Measurements from ENCODE around the gene KBTBD3.
"Not testable (repeated sequence)": the region's sequence is repeated elsewhere in the genome, so short reads cannot be mapped to it uniquely, and the experiment has no call there.

Gene KBTBD3

GRCh38 chr11:106076171-106076918 is 802 bp downstream of the KBTBD3 start:
- H3K27me3 Mint-ChIP-seq, result no peaks in the 10 kb centered on the region
- H3K36me3 Mint-ChIP-seq (ENCODE audit: low read depth), result peaks cover 26% of the 10 kb centered on the region
- H3K4me3 Mint-ChIP-seq, result peak overlapping the region; percentile 97
- H3K4me1 Mint-ChIP-seq (ENCODE audit: low read depth), result peaks cover 52% of the 10 kb centered on the region
- no peaks in the 10 kb centered on the region for H3K9me3 Mint-ChIP-seq
- peak overlapping the region; percentile 89 for H3K27ac Mint-ChIP-seq

DNA sequence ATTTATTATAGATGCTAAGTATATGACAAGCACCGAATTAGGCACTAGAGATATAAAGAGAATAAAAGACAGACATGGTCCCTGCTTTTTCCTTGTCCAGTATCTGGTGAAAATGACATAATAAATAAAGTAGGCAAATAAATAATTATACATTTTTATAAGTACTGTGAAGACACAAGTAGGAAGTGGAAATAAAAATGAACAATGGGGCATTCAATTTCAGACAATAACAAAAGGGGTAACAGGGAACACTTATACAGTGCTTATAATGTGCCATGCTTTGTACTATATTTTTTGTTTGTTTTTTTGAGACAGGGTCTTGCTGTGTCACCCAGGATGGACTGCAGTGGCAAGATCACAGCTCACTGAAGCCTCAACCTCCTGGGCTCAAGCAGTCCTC is 4.3 kb downstream of the KBTBD3 start:
- H3K9me3 Mint-ChIP-seq, result no peaks in the 10 kb centered on the region
- H3K27ac Mint-ChIP-seq, result no peak overlapping the region
- peaks cover 9% of the 10 kb centered on the region for H3K36me3 Mint-ChIP-seq (ENCODE audit: low read depth)
- H3K4me3 Mint-ChIP-seq, result no peak overlapping the region
- H3K27me3 Mint-ChIP-seq, result no peaks in the 10 kb centered on the region
- H3K4me1 Mint-ChIP-seq (ENCODE audit: low read depth), result peaks cover 20% of the 10 kb centered on the region

GRCh38 chr11:106070606-106071005 is 6.5 kb downstream of the KBTBD3 start:
- H3K9me3 Mint-ChIP-seq, result no peaks in the 10 kb centered on the region
- no peak overlapping the region for H3K4me3 Mint-ChIP-seq
- no peaks in the 10 kb centered on the region for H3K27me3 Mint-ChIP-seq
- no peak overlapping the region for H3K27ac Mint-ChIP-seq
- peaks cover 14% of the 10 kb centered on the region for H3K36me3 Mint-ChIP-seq (ENCODE audit: low read depth)
- H3K4me1 Mint-ChIP-seq (ENCODE audit: low read depth), result peaks cover 12% of the 10 kb centered on the region

GRCh38 chr11:106063009-106063408 is 14.1 kb downstream of the KBTBD3 start:
- no peaks in the 10 kb centered on the region for H3K9me3 Mint-ChIP-seq
- peaks cover 5% of the 10 kb centered on the region for H3K36me3 Mint-ChIP-seq (ENCODE audit: low read depth)
- H3K4me3 Mint-ChIP-seq, result no peak overlapping the region
- H3K27ac Mint-ChIP-seq, result no peak overlapping the region
- no peaks in the 10 kb centered on the region for H3K27me3 Mint-ChIP-seq
- H3K4me1 Mint-ChIP-seq (ENCODE audit: low read depth), result peaks cover 15% of the 10 kb centered on the region

GRCh38 chr11:106061954-106062949 is 14.9 kb downstream of the KBTBD3 start:
- peaks cover 15% of the 10 kb centered on the region for H3K4me1 Mint-ChIP-seq (ENCODE audit: low read depth)
- no peaks in the 10 kb centered on the region for H3K27me3 Mint-ChIP-seq
- peak overlapping the region; percentile 59 for H3K27ac Mint-ChIP-seq
- H3K36me3 Mint-ChIP-seq (ENCODE audit: low read depth), result peaks cover 12% of the 10 kb centered on the region
- H3K4me3 Mint-ChIP-seq, result no peak overlapping the region
- H3K9me3 Mint-ChIP-seq, result peaks cover 4% of the 10 kb centered on the region

DNA sequence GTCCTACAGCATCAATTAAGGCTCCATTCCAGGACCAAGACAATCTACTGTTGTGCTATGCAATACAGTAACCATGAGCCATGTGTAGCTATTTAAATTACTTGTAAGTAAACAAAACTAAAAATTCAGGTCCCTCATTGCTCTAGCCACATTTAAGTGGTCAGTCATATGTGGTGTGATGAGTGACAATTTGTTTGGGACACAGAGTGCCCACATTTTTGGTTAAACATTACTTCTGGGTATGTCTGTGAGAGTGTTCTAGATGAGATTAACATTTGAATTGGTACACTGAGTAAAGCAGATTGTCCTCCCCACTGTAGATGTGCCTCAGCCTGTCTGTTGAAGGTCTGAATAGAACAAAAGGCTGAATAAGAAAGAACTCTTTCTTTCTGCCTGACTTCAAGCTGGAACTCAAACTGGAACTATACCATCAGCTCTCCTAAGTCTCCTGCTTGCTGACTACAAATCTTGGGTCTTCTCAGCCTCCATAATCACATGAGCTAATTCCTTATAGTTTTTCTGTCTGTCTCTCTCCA is 15.8 kb downstream of the KBTBD3 start:
- no peak overlapping the region for H3K4me3 Mint-ChIP-seq
- peaks cover 15% of the 10 kb centered on the region for H3K4me1 Mint-ChIP-seq (ENCODE audit: low read depth)
- peaks cover 4% of the 10 kb centered on the region for H3K9me3 Mint-ChIP-seq
- H3K27ac Mint-ChIP-seq, result no peak overlapping the region
- H3K27me3 Mint-ChIP-seq, result no peaks in the 10 kb centered on the region
- H3K36me3 Mint-ChIP-seq (ENCODE audit: low read depth), result peaks cover 7% of the 10 kb centered on the region

GRCh38 chr11:106059617-106060016 is 17.5 kb downstream of the KBTBD3 start:
- H3K9me3 Mint-ChIP-seq, result peaks cover 4% of the 10 kb centered on the region
- H3K27ac Mint-ChIP-seq, result no peak overlapping the region
- peaks cover 7% of the 10 kb centered on the region for H3K36me3 Mint-ChIP-seq (ENCODE audit: low read depth)
- no peaks in the 10 kb centered on the region for H3K27me3 Mint-ChIP-seq
- peaks cover 15% of the 10 kb centered on the region for H3K4me1 Mint-ChIP-seq (ENCODE audit: low read depth)
- no peak overlapping the region for H3K4me3 Mint-ChIP-seq

GRCh38 chr11:106058377-106058776 is 18.8 kb downstream of the KBTBD3 start:
- H3K4me3 Mint-ChIP-seq, result not testable (repeated sequence)
- H3K36me3 Mint-ChIP-seq (ENCODE audit: low read depth), result peaks cover 14% of the 10 kb centered on the region

DNA sequence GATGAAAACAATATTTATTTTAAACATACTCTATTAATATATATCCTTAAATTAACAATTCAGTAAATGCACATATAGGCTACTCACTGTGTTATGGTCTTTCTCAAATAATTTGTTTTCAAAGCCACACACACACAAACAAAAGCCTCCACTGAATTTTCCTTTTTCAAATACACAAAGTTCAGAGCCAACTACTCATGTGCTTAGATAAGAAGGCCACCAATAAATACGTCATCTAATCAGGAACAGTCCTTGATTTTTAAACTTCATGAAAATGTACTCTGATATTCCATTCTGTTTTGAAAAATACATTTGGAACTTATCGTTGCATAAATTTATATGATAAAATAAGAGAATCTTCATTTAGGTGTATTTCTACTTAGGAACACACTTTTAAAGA is 26.0 kb downstream of the KBTBD3 start:
- Mint-ChIP-seq H3K27ac (no peak overlapping the region), H3K9me3 (no peaks in the 10 kb centered on the region), H3K4me3 (no peak overlapping the region), H3K36me3 (ENCODE audit: low read depth) (peaks cover 8% of the 10 kb centered on the region), H3K4me1 (ENCODE audit: low read depth) (no peaks in the 10 kb centered on the region), H3K27me3 (no peaks in the 10 kb centered on the region)

More at GRCh38 chr11:106058377-106058776, 18.8 kb downstream of the KBTBD3 start:
- H3K27ac Mint-ChIP-seq, H3K9me3 Mint-ChIP-seq, H3K27me3 Mint-ChIP-seq: not testable (repeated sequence)
- peaks cover 15% of the 10 kb centered on the region for H3K4me1 Mint-ChIP-seq (ENCODE audit: low read depth)

DNA sequence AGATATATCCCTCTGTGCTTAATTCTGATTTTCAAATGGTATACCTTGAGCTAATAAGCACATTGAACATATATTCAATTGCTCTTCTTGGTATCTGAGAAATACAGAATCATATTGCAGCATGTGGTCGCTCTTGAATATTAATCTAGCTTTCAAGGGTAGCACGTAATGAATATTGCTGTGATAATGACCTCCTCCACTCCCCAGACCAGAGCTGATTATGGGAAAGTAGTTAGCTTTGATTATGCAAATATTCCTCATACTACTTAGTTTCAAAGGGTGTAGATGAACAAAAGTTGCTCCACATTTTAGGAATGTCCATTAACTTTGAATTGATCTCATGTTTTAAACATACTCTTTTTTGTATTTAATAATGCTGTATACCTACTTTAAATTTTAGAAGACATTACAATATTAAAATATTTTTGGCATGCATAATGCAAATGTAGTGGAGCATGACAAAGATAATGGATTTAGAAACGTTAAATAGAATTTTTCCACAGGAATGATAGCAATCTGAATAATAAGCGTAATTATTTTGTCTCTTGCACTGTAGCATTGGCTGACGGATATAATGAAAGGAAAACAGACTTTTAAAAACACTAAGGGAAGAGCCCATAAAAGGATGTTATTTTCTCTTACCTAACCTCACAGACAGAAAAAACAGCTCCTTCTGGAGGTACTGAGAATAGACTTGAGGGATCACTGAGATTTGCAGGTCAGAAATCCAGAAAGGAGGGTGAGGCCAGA is 27.2 kb downstream of the KBTBD3 start:
- H3K4me3 Mint-ChIP-seq, result no peak overlapping the region
- no peaks in the 10 kb centered on the region for H3K4me1 Mint-ChIP-seq (ENCODE audit: low read depth)
- no peak overlapping the region for H3K27ac Mint-ChIP-seq
- no peaks in the 10 kb centered on the region for H3K27me3 Mint-ChIP-seq
- H3K9me3 Mint-ChIP-seq, result no peaks in the 10 kb centered on the region
- peaks cover 8% of the 10 kb centered on the region for H3K36me3 Mint-ChIP-seq (ENCODE audit: low read depth)

DNA sequence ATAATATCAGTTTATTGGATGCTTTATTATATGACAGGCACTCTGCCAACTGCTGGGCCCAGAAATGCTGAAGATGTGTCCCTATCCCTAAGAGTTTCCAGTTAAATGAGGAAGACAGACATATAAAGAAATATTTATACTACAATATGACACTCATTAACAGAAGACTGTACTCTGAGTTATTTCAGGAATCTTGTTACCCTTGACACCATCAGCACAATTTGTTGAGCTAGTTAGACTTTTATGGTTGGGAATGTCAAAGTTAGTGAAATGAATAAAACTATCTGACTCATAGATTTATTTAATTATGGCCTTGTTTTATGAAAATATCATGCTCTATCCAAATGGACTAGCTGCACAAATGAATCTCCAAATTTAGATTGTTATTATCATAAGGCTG is 29.5 kb downstream of the KBTBD3 start:
- H3K4me3 Mint-ChIP-seq, result no peak overlapping the region
- H3K36me3 Mint-ChIP-seq (ENCODE audit: low read depth), result no peaks in the 10 kb centered on the region
- no peaks in the 10 kb centered on the region for H3K4me1 Mint-ChIP-seq (ENCODE audit: low read depth)
- H3K9me3 Mint-ChIP-seq, result no peaks in the 10 kb centered on the region
- H3K27ac Mint-ChIP-seq, result no peak overlapping the region
- H3K27me3 Mint-ChIP-seq, result peaks cover 16% of the 10 kb centered on the region

- no peak overlapping the region for H3K4me3 Mint-ChIP-seq
- no peaks in the 10 kb centered on the region for H3K4me1 Mint-ChIP-seq (ENCODE audit: low read depth)
- no peaks in the 10 kb centered on the region for H3K9me3 Mint-ChIP-seq
- no peaks in the 10 kb centered on the region for H3K36me3 Mint-ChIP-seq (ENCODE audit: low read depth)
- H3K27me3 Mint-ChIP-seq, result peaks cover 21% of the 10 kb centered on the region
- no peak overlapping the region for H3K27ac Mint-ChIP-seq
These were observed 33.6 kb downstream of the KBTBD3 start for GRCh38 chr11:106043540-106043939.

- Mint-ChIP-seq H3K9me3 (peaks cover 3% of the 10 kb centered on the region), H3K4me3 (no peak overlapping the region), H3K4me1 (ENCODE audit: low read depth) (no peaks in the 10 kb centered on the region), H3K27me3 (peaks cover 47% of the 10 kb centered on the region), H3K27ac (no peak overlapping the region), H3K36me3 (ENCODE audit: low read depth) (no peaks in the 10 kb centered on the region)
These were observed 44.3 kb downstream of the KBTBD3 start for GRCh38 chr11:106032861-106033260.

- Mint-ChIP-seq H3K27ac (no peak overlapping the region), H3K27me3 (peaks cover 54% of the 10 kb centered on the region), H3K4me3 (no peak overlapping the region), H3K4me1 (ENCODE audit: low read depth) (no peaks in the 10 kb centered on the region), H3K9me3 (peaks cover 3% of the 10 kb centered on the region), H3K36me3 (ENCODE audit: low read depth) (no peaks in the 10 kb centered on the region)
These were observed 45.2 kb downstream of the KBTBD3 start for GRCh38 chr11:106031936-106032335.

All from stimulated activated naive CD8-positive, alpha-beta T cell treated with anti-CD3 and anti-CD28 coated beads, Interleukin-15, Interleukin-2, amounts not matched to agents 100 ng/mL and 50 ng/mL, for 24 hours (primary cell).